K562 (cell line): Measurements from ENCODE around the gene MFF. TPM values are rescaled to one million over a fixed set of nuclear protein-coding genes. Genes with fewer than 3 reads are reported as not detected.

ENCODE experiments used
- CBX5 ChIP-seq: IDR thresholded peaks from 2 replicates; pipeline ENCODE4 v1.6.1; 2014; ENCODE audit warnings: low read depth, borderline replicate concordance
- CSDE1 ChIP-seq, 2 experiments: fragments of 450-650 bp; IDR thresholded peaks; 2 replicates each; pipeline ENCODE4 v1.6.1; 2016; ENCODE audit warnings: mild to moderate bottlenecking in 1 of 2
- ETV1 ChIP-seq: fragments of 450-650 bp; conservative IDR thresholded peaks from 2 replicates; pipeline ENCODE4 v1.6.1; 2016; ENCODE audit warnings: missing genetic modification characterization, control low read depth, low read depth, missing compliant biosample characterization
- GTF2A2 ChIP-seq: IDR thresholded peaks from 2 replicates; pipeline ENCODE4 v1.6.1; 2016; ENCODE audit warnings: mild to moderate bottlenecking, missing genetic modification characterization, missing compliant biosample characterization
- IFI16 ChIP-seq: fragments of 250-450 bp; sonication (Bioruptor Pico); IDR thresholded peaks from 2 replicates; pipeline ENCODE4 v2.1.2; 2022; ENCODE audit warnings: mild to moderate bottlenecking, inconsistent platforms
- KDM5B ChIP-seq: fragments of 200-600 bp; sonication (generic); IDR thresholded peaks from 2 replicates; pipeline ENCODE4 v1.6.1; 2012; ENCODE audit warnings: low read depth, mild to moderate bottlenecking, moderate library complexity, low read length, control low read depth, inconsistent platforms; ENCODE audit not compliant: insufficient replicate concordance
- PCBP1 ChIP-seq: fragments of 200-400 bp; formaldehyde crosslinking; IDR thresholded peaks from 2 replicates; pipeline ENCODE4 v1.6.1; 2018; ENCODE audit warnings: mild to moderate bottlenecking, low read depth, low read length; ENCODE audit not compliant: poor library complexity, severe bottlenecking
- POLR2H ChIP-seq: IDR thresholded peaks from 2 replicates; pipeline ENCODE4 v1.6.1; 2016; ENCODE audit warnings: missing genetic modification characterization, low read depth, mild to moderate bottlenecking, control low read depth, missing compliant biosample characterization, moderate library complexity
- RFX5 ChIP-seq: IDR thresholded peaks from 2 replicates; pipeline ENCODE4 v1.6.1; 2011; ENCODE audit warnings: low read depth, mild to moderate bottlenecking, improper control_type of control experiment, low read length
- SAFB ChIP-seq: fragments of 200-400 bp; formaldehyde crosslinking; IDR thresholded peaks from 2 replicates; pipeline ENCODE4 v1.6.1; 2017; ENCODE audit warnings: low read depth, low read length, borderline replicate concordance
- SAP30 ChIP-seq: fragments of 200-600 bp; sonication (generic); IDR thresholded peaks from 2 replicates; pipeline ENCODE4 v1.6.1; 2012; ENCODE audit warnings: borderline replicate concordance, low read depth, mild to moderate bottlenecking, moderate library complexity, low read length, control low read depth, inconsistent platforms; ENCODE audit not compliant: insufficient read depth, poor library complexity, severe bottlenecking
- SMAD4 ChIP-seq: fragments of 250-450 bp; sonication (Bioruptor Pico); conservative IDR thresholded peaks from 2 replicates; pipeline ENCODE4 v1.8.0; 2021; ENCODE audit warnings: inconsistent platforms, mild to moderate bottlenecking, moderate library complexity
- STAG1 ChIP-seq: sonication (generic); formaldehyde crosslinking; IDR thresholded peaks from 2 replicates; pipeline ENCODE4 v1.5.0; 2020; ENCODE audit warnings: missing genetic modification reagents, borderline replicate concordance
- TFAP4 ChIP-seq: sonication (generic); formaldehyde crosslinking; IDR thresholded peaks from 2 replicates; pipeline ENCODE4 v1.8.0; 2022; ENCODE audit warnings: missing genetic modification reagents, mild to moderate bottlenecking, moderate library complexity, borderline replicate concordance
- ZNF143 ChIP-seq: sonication (generic); formaldehyde crosslinking; IDR thresholded peaks from 2 replicates; pipeline ENCODE4 v1.9.0; 2022; ENCODE audit warnings: mild to moderate bottlenecking, missing genetic modification reagents
- ZNF79 ChIP-seq: fragments of 250-450 bp; sonication (Bioruptor Pico); IDR thresholded peaks from 2 replicates; pipeline ENCODE4 v1.4.0; 2020; ENCODE audit warnings: low read depth, mild to moderate bottlenecking, moderate library complexity
- polyA plus RNA-seq, 8 experiments: library from polyadenylated mRNA; depleted of rRNA in 4 of 8; stranded (reverse) in 5 of 8; unstranded in 3 of 8; fragments of >200 nt; fragmentation: Nextera tagmentation in 2 of 8; fragmentation: Illumina TruSeq in 1 of 8; extraction: Ambion mirVana in 2 of 8; extraction: Trizol in 1 of 8; gene quantifications; 2 replicates each; pipeline versions ENCODE4 v1.2.1 to v1.2.3, GENCODE V29; 2011 to 2014; ENCODE audit warnings: inconsistent platforms in 1 of 8, missing spikeins in 1 of 8
- total RNA-seq, 7 experiments: library from RNA; depleted of rRNA in 6 of 7; stranded (reverse); fragments of >200 nt in 6 of 7; fragmentation: Illumina TruSeq in 2 of 7; extraction: Trizol in 2 of 7; gene quantifications; 2 replicates each; pipeline versions ENCODE4 v1.2.1 to v1.2.3, GENCODE V29; 2011 to 2021; ENCODE audit warnings: low replicate concordance in 1 of 7
- TF ChIP-seq, protein P1 (sequence below): sonication (generic); formaldehyde crosslinking; IDR thresholded peaks from 2 replicates; pipeline ENCODE4 v1.5.0; 2020; ENCODE audit warnings: missing genetic modification reagents
- TF ChIP-seq, protein P2 (sequence below): fragments of 250-450 bp; sonication (Bioruptor Pico); IDR thresholded peaks from 2 replicates; pipeline ENCODE4 v1.4.0; 2020
- TF ChIP-seq, protein P3 (sequence below): IDR thresholded peaks from 2 replicates; pipeline ENCODE4 v1.6.1; 2014; ENCODE audit warnings: antibody characterized with exemption
- TF ChIP-seq, protein P4 (sequence below): IDR thresholded peaks from 2 replicates; pipeline ENCODE4 v1.6.1; 2012; ENCODE audit warnings: low read depth, low read length, improper control_type of control experiment, borderline replicate concordance

MFF gene
- total and polyA plus RNA-seq, 9 of the 15 experiments (the other 6 are each of a cell fraction or from before 2014, with no cell fraction given) = 9.4 to 75.4 (median 55.7) TPM

- no peak for TF ChIP-seq RFX5
- TF ChIP-seq GTF2A2 = no peak
- TF ChIP-seq, protein P1, sequence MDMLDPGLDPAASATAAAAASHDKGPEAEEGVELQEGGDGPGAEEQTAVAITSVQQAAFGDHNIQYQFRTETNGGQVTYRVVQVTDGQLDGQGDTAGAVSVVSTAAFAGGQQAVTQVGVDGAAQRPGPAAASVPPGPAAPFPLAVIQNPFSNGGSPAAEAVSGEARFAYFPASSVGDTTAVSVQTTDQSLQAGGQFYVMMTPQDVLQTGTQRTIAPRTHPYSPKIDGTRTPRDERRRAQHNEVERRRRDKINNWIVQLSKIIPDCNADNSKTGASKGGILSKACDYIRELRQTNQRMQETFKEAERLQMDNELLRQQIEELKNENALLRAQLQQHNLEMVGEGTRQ (CRISPR knock-in tag) = peak; percentile 98
- TF ChIP-seq CSDE1 (IDR thresholded peaks at IDR 0.05) = no peak
- peak; percentile 79; the same call in 1 of the 2 replicates for TF ChIP-seq SAFB
- TF ChIP-seq, protein P2, sequence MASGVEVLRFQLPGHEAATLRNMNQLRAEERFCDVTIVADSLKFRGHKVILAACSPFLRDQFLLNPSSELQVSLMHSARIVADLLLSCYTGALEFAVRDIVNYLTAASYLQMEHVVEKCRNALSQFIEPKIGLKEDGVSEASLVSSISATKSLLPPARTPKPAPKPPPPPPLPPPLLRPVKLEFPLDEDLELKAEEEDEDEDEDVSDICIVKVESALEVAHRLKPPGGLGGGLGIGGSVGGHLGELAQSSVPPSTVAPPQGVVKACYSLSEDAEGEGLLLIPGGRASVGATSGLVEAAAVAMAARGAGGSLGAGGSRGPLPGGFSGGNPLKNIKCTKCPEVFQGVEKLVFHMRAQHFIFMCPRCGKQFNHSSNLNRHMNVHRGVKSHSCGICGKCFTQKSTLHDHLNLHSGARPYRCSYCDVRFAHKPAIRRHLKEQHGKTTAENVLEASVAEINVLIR (CRISPR knock-in tag) = peak; percentile 58; the same call in 1 of the 2 replicates
- 0 out of 2 replicates have a peak, but pooled peaks have one; percentile 21 for TF ChIP-seq ZNF143 (CRISPR knock-in tag)
- TF ChIP-seq STAG1 = peak; percentile 19; the same call in 1 of the 2 replicates
- peak; percentile 53 for TF ChIP-seq KDM5B
- peak; percentile 16 for TF ChIP-seq SAP30
- TF ChIP-seq, protein P3, sequence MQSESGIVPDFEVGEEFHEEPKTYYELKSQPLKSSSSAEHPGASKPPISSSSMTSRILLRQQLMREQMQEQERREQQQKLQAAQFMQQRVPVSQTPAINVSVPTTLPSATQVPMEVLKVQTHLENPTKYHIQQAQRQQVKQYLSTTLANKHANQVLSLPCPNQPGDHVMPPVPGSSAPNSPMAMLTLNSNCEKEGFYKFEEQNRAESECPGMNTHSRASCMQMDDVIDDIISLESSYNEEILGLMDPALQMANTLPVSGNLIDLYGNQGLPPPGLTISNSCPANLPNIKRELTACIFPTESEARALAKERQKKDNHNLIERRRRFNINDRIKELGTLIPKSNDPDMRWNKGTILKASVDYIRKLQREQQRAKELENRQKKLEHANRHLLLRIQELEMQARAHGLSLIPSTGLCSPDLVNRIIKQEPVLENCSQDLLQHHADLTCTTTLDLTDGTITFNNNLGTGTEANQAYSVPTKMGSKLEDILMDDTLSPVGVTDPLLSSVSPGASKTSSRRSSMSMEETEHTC = peak; percentile 62; the same call in 1 of the 2 replicates
- TF ChIP-seq ZNF79 = no peak
- TF ChIP-seq, protein P4, sequence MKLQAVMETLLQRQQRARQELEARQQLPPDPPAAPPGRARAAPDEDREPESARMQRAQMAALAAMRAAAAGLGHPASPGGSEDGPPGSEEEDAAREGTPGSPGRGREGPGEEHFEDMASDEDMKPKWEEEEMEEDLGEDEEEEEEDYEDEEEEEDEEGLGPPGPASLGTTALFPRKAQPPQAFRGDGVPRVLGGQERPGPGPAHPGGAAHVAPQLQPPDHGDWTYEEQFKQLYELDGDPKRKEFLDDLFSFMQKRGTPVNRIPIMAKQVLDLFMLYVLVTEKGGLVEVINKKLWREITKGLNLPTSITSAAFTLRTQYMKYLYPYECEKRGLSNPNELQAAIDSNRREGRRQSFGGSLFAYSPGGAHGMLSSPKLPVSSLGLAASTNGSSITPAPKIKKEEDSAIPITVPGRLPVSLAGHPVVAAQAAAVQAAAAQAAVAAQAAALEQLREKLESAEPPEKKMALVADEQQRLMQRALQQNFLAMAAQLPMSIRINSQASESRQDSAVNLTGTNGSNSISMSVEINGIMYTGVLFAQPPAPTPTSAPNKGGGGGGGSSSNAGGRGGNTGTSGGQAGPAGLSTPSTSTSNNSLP = no peak
- 0 out of 2 replicates have a peak, but pooled peaks have one; percentile 43 for TF ChIP-seq SMAD4 (CRISPR knock-in tag)
- TF ChIP-seq CBX5 = 0 out of 2 replicates have a peak, but pooled peaks have one; percentile 60
- TF ChIP-seq TFAP4 (CRISPR knock-in tag) = peak; percentile 78; the same call in 1 of the 2 replicates
- peak; percentile 94 for TF ChIP-seq ETV1 (tag)
- TF ChIP-seq PCBP1 = no peak
- no peak for TF ChIP-seq IFI16 (CRISPR knock-in tag)
- peak; percentile 56; the same call in 1 of the 2 replicates for TF ChIP-seq POLR2H (tag)
These were observed at the start of gene MFF (continued) for GRCh38 chr2:227324995-227325838.
